HG02870 (cell line): Measurements from ENCODE around the gene RBM10.

Experiments
- ATAC-seq: cut with Tn5 transposase; IDR thresholded peaks from one replicate; pipeline ENCODE4 v1.9.1; 2021; ENCODE audit warnings: mild to moderate bottlenecking, moderate library complexity; ENCODE audit not compliant: unreplicated experiment

The RBM10 gene

DNA sequence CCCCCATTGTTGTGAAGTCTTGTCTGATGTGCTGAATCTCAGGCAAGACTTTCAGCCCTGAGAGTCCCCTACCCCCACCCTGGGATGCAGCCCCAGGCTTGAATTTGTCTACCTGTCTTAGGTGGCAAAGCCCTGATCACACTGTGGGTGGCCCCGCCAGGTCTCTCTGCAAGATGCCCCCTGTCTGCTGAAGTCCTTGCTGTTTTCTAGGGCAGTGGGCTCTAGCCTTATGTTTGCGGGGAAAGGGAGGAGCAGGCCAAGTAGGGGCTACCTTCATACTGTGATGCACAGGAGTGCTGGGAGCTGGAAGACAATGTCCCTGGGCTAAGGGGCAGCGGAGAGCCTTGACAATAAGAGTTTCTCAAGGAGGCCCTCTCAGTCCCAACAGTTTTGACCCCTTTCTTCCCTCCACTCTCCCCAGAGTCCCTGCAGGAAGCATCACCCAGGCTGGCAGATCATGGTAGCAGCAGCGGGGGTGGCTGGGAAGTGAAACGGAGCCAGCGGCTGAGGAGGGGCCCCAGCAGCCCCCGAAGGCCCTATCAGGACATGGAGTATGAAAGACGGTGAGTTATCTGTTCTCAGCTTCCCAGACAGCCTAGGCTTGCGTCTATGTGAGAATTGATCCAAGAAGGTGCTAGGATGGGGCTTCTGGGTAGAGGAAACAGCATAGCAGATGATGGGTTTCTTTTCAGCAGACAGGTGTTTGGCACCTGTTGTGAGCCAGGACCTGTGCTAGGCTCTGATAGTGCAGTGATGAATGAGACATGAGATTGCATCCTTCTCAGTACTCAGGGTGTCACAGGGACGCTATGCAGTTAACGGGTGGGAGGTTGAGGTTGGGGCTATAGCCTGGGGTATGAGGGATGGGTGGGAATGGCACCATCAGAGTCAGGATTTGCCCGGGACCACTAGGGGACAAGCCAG is 2.2 kb downstream of the RBM10 start:
- no peak for ATAC-seq

DNA sequence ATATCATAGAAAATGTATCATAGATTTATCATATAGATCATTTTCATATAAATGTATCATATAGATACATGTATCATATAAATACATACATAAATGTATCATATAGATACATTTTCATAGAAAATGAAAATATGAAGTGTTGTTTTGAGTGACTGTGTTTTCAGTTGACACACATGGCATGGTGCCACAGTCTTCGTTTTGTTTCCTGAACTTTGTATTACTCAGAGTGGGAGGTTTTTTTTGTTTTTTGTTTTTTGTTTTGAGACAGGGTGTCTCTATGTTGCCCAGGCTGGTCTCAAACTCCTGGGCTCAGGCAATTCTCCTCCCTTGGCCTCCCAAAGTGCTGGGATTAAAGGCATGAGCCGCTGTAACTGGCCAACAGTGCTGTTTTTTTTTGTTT is 3.9 kb downstream of the RBM10 start:
- no peak for ATAC-seq

DNA sequence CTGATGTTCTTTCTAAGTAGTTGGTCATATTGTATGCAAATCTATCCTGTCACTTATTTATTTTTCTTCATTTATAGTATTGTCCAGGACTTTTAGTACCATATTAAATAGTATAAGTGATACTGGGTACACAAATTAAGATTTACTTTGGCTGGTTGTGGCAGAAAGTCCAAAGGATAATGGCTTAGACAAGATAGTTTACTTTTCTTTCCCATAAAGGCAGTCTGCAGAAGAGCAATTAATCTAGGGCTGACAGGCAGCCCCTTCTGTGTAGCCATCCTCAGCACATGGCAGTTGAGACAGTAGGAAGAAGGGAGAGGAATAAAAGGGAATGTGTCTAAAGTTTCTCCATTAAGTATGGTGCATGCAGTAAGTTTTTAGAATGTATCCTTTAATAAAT is 6.4 kb downstream of the RBM10 start:
- no peak for ATAC-seq

DNA sequence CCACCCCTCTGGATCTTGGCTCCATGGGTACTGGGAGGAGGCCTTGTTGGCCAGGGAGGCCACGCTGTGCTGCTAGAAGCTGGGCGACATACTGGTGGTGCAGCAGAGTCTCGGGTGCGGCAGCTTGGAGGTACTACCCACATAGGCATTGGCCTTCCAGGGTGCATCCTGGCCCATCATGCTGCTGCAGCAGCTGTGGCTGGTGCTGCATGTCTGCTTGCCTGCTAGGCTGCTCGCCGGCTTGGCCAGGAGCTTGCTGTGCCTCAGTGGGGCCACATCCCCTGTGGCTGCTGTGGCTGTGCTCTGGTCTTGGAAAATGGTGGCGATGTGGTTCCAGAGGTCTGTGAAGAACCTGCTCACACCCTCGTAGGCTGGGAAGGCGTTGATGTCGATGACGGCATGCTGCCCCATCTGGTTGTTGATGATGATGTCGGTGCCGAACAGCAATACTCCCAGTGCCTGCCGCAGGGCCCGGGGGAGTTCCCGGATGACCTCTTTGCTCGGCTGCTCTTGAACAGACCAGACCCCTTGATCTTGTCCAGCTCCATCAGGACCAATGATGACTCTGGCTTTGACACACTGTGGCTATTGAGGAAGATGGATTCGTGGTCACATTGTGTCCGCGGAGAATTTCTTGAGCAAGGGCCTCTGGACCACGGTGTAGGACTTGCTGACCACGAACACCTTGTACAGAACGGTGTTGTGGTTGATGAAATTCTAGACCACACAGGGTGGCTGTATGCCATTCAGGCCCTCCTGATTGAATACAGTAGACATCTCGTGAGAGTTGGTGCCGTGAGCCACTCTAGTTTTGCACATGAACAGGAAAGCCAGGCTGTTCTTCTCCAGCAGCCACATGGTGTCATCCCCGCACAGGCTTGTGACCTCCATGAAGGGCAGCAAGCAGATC is 11.8 kb downstream of the RBM10 start:
- no peak for ATAC-seq

DNA sequence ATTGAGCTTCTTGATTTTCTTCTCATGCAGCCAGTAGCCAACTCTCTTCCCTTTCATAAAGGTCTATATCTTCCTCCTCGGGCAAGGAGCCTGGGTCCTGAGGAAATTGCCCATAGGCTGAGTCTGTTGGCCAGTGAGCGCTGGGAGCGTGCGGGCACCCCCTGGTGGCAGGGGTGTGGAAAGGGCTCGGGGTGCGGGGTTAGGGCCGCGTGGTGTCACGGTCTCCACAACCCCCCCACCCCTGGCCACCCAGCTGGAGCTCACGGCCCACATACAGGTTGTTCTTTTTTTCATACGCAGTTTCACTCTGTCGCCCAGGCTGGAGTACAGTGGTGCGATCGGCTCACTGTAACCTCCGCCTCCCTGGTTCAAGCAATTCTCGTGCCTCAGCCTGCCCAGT is 13.1 kb downstream of the RBM10 start:
- ATAC-seq = no peak

DNA sequence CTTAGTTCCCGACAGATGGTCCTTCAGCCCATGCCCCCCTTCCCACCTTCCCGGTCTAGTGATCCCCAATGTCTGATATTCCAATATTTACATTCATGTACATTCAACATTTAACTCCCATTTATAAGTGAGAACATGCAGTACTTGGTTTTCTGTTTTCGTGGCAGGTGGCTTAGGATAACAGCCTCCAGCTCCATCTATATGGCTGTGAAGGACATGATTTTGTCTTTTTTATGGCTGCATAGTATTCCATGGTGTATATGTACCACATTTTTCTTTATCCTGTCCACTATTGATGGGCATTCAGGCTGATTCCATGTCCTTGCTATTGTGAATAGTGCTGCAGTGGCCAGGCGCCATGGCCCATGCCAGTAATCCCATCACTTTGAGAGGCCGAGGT is 13.8 kb downstream of the RBM10 start:
- no peak for ATAC-seq

DNA sequence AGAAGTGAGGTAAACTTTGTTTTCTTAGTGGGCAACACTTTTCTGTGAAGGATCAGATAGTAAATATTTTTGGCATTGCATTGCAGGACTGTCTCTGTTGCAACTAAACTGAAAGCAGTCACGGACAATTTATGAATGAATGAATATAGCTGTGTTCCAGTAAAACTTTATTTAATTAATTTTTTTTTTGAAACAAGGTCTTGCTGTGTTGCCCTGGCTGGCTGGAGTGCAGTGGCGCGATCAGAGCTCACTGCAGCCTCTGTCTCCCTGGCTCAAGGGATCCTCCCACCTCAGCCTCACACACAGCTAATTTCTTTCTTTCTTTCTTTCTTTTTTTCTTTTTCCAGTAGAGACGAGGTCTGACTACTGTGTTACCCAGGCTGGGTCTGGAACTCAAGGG is 15.8 kb downstream of the RBM10 start:
- no peak for ATAC-seq

DNA sequence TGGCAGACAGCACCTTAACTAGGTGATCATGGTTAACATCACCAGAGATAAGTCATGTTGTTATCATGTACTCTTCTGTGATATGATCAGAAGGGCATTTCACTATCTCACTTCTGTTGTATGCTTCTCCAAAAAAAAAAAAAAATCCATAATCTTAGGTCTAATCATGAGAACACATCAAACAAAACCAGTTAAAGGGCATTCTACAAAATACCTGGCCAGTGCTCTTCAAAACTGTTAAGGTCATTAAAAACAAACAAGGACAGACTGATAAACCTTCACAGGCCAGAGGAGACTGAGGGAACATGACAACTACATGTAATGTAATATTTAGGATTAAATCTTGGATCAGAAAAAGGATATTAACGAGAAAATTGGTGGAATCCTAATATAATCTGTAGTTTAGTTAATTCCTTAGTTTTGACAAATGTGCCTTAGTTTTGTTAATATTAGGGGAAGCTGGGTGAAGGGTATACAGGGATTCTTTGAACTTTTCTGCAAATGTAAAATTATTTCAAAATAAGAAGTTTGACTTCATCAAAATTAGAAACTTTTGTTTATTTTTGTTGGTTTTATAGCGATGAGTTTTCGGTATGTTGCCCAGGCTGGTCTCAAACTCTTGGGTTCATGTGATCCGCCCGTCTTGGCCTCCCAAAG is 18.0 kb downstream of the RBM10 start:
- no peak for ATAC-seq

DNA sequence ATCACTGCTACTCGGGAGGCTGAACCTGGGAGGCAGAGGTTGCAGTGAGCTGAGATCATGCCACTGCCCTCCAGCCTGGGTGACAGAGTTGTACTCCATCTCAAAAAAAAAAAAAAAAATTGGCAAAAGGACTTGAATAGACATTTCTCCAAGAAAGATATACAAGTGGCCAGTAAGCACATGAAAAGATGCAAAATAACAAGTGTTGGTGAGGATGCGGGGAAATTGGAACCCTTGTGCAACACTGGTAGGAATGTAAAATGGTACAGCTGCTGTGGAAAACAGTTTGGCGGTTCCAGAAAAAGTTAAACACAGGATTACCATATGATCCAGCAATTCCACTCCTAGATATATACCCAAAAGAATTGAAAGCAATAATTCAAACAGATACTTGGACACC is 19.4 kb downstream of the RBM10 start:
- no peak for ATAC-seq

DNA sequence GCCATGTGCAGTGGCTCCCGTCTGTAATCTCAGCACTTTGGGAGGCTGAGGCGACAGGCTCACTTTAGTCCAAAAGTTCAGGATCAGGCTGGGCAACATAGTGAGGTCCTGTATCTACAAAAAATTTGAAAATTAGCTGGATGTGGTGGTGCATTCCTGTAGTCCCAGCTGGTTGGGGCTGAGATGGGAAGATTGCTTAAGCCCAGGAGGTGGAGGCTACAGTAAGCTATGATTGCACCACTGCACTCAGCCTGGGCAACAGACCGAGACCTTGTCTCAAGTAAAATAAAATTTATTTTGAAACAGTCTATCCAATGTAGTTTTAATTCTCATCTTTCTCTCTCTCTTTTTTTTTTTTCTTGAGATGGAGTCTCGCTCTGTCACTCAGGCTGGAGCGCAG is 21.1 kb downstream of the RBM10 start:
- ATAC-seq = no peak

DNA sequence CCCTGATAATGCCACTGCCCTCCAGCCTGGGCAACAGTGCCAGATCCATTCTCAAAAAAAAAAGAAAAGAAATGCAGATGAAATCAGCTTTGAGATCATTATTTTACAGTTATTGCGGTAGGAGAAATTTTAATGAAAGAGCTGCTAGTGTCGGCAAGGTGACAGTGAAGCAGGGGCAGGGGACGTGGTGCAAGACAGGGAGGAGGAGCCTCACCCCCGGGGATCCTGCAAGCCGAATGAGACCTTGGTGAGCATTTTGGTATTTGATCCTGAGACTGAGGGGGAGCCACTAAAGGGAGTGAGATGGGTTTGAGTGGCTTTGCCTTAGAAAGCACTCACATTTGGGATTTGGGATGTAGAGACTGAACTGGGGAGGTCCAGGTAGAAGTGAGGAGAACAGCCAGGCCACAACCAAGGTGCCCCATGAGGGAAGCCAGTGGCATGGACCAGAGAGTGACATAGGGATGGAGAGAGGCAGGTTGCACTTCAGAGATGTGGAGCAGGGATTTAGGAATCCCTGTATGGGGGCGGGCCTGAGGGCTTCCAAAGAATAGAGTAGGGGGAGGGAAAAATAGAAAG is 23.6 kb downstream of the RBM10 start:
- no peak for ATAC-seq

DNA sequence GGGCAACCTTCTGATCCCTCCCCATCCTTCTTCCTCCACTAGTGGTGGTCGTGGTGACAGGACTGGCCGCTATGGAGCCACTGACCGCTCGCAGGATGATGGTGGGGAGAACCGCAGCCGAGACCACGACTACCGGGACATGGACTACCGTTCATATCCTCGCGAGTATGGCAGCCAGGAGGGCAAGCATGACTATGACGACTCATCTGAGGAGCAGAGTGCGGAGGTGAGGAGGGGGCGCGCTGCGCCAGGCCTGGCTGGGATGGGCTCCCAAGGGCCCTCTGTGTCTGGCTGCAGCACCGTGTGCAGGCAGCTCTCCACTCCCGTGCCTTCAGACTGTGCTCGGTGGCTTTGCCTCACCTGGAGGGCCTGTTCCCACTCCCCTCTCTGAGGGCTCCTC is 24.3 kb downstream of the RBM10 start:
- no peak for ATAC-seq

DNA sequence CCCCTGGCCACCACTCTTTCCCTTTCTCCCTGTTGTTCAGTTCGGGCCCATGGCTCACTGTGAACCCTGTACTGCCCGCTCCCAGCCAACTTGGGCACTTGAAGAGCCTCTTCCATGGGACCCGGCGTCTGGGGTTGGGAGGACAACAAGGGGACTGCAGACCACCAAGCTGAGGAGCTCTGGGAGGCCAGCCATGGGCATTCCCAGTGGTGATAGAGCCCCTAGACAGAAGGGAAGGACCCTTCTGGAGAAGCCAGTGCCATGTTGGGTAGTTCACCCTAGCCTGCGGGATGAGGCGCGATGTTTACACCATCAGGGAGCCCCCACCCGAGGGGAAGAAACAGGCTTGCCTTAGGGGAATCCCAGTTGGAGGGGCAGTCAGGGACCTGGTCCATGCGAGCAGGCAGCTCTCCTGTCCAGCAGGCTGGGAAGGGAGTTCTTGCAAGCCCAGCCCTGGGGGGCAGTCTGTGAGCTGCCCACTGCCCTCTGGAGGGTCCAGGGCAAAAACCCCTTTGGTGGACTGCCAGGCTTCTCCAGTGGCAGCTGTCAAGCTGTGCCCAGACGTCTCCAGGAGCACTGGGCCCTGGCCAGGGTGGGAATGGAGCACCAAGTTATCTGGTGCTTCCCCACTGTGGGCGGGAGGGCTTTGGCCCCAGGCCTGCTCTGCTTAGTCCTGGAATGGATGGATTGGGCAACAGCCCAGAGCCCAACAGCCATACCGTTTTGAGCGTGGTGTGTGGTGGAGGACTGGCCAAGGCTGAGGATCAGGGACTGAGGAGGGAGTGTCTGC is 24.9 kb downstream of the RBM10 start:
- no peak for ATAC-seq

DNA sequence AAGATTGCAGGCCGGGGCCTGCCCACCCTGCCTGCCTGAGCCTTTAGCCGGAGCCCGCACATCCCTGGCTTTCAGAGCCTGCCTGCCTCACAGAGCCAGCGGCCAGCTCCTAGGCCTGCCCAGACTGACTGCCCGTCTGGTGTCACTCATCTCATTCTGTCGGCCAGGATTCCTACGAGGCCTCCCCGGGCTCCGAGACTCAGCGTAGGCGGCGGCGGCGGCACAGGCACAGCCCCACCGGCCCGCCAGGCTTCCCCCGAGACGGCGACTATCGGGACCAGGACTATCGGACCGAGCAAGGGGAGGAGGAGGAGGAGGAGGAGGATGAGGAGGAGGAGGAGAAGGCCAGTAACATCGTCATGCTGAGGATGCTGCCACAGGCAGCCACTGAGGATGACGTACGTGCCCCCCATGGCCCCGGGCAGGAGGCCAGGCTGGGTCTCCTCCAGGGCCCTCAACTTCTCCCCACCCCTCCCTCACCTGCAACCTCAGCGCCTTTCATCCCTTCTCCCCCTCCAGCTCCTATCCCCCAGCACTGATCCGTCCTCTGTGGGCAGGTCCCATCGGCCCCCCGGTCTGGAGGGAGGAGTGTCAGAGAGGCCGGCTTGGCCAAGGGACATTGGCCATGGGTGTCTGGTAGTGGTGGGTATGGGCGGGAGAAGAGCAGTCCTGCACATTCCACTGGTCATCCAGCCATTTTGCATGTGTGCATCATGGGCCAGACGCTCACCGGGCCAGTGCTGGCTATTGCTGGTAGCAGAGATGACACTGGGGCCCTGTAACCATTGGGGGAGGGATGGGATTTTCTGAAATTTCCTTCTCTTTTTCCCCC is 26.1 kb downstream of the RBM10 start:
- ATAC-seq = no peak

DNA sequence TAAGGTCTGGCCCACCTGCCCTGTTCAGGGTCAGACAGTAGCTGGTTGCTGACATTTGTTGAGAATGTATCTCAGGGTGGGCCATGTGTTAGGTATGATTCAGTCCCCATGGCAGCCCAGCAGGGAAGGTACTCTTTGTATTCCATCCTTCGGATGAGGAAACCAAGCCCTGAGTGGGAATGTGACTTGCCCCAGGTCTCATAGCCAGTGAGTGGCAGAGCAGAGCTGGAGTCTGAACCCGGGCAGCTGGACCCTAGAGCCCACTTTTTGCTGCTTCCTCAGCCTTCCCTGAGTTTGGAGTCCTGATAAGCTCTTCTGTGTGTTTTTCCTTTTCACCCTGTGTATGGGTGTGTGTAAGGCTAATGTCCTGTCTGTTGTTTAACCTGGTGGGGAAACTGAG is 27.0 kb downstream of the RBM10 start:
- no peak for ATAC-seq

DNA sequence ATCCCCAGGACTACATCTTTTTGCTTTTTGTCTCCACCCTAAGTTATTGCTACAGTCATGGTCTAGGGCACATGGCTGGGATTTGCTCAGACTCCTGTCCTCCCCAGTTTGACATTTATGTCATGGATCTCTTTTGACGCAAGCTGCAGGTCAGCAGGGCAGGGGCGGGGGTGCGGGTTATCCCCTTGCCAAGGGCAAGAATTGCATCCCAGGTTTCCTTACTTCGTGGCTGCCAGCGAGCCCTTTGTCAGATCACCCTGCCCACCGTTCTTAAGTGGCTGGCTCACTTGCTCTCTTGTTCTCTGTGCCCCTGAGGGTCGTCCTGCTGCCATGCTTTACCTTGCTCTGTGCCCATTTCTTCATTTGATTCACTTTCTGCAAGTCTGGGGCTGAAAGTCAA is 27.5 kb downstream of the RBM10 start:
- no peak for ATAC-seq

DNA sequence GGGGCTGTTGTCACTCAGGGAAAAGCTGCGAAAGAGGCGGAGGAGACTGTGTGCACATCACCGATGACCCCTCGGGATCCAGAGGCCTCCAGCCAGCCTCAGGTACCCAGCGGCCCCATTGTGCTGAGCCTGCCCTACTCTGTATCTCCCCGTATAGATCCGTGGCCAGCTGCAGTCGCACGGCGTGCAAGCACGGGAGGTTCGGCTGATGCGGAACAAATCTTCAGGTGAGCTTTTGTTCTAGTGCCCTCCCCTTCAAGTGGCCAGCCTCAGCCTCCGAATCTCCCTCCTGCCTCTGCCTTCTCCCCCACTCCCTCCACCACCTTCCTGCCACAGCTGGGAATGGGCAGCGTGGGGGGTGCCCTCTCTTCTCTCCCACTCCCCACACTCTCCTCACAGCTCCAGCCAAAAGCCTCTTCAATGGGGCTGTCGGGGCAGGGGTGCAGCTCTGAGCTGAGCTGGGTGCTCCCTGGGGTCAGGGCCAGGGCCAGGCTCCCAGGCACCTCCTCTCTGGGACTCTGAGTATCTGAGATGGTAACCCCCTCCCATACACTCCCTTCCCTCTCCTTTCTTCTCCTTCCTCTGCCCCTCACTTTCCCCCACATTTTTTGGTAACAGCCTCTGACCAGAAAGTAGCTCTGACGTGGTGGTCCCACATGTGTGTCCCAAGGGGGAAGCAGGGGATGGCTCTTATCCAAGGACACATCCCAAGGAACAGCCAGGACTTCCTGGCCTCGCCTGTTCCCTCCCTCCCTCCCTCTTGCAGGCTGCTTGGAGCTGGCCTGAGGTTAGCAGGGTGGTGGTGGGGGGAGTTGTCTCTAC is 28.2 kb downstream of the RBM10 start:
- ATAC-seq = no peak

DNA sequence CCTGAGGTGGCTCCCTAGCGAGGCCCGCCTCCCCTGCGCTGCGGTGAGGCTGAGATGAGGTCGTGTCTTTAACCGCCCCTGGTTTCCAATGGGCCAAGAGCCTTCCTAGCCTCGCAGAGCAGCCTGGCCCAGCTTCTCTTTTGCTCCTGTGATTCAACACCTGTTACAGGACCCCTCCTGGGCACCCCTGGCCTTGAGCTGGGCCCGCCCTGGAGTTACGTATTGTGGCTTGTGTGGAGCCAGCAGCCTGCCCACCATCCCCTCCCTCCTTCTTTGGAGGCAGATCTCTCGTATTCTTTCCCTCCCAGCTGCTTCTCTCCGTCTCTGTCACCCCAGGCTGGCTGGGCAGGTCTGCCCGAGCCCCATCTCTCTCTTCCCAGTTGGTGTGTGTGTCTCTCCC is 29.4 kb downstream of the RBM10 start:
- ATAC-seq = no peak
